ENCODE results near the gene CELSR1.

- TF ChIP-seq CTCF (conservative IDR thresholded peaks at IDR 0.05; ENCODE audit: low read length) (no peak), EZH2phosphoT487 (IDR thresholded peaks at IDR 0.05; ENCODE audit: borderline replicate concordance, low read depth, low read length) (no peak)
Observed at GRCh38 chr22:46409631-46410210, 127.7 kb downstream of the CELSR1 start.

All from OCI-LY7 (cell line).